GM11168 (cell line): ENCODE measurements around the gene CD86.
"Not testable (repeated sequence)": the region's sequence is repeated elsewhere in the genome, so short reads cannot be mapped to it uniquely, and the experiment has no call there.

Experiments used
- in situ Hi-C: fragments of 300-500 bp; cut with MboI; formaldehyde crosslinking; loops from one replicate; pipeline ENCODE4 v1.12.0; 2022; ENCODE audit warnings: low sequenced_read_pairs; ENCODE audit not compliant: unreplicated experiment

The CD86 gene, protein sequence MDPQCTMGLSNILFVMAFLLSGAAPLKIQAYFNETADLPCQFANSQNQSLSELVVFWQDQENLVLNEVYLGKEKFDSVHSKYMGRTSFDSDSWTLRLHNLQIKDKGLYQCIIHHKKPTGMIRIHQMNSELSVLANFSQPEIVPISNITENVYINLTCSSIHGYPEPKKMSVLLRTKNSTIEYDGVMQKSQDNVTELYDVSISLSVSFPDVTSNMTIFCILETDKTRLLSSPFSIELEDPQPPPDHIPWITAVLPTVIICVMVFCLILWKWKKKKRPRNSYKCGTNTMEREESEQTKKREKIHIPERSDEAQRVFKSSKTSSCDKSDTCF

DNA sequence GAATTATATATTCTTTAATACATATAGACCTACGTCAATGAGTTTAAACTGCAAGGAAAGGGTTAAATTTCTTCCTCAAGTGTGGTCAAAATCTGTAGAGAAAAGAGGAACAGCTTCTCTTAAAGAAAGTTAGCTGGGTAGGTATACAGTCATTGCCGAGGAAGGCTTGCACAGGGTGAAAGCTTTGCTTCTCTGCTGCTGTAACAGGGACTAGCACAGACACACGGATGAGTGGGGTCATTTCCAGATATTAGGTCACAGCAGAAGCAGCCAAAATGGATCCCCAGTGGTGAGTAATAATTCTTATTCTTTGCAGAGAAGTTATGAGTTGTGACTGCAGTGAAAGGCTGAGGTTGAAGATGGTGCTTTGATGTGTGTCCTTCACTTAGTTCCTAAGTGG, at the start of gene CD86:
Gene CD86, plus strand, starts transcription at position 148 of the 400 bp plus-strand sequence. Its CDS starts 128 bp downstream, at position 276.
- in situ Hi-C loops = no loop called here

GRCh38 chr3:122006267-122006666, 48.9 kb upstream of the CD86 start:
- in situ Hi-C loops = no loop called here

DNA sequence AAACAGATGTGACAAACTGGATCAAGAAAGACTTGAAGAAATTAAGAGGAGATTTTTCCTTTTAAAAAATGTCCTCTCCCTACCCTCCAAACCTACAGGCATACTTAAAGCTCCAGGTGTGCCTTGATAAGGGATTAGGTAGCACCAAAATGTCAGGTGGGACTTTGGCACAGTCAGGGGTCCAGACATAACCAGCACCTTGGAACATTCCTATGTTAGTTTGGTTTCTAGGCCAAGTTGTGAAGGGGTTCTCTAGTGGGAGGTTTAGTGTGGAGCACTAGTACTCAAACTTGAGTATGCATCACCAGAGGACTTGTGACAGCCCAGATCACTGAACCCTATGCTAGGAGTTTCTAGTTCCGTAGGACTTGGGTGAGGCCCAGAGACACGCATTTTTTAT, 47.0 kb upstream of the CD86 start:
- in situ Hi-C loops = no loop called here

DNA sequence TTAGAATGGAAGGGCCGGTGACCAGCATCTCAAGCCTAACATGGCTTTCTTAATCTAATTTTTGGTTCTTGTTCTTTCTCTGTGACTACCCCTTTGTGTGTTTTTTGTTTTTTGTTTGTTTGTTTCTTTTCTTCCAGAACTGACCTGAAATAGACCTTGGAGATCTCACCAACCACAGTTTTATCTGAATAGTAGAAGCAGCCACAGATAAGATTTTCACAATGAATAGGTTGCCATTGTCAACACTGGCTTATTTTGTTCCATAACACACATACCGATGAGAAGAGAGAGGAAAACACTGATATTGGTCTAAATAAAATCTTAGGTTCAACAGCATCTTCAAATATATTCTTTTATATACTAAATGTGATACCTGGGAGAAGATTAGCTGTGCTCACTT, 44.7 kb upstream of the CD86 start:
- in situ Hi-C loops = no loop called here

GRCh38 chr3:122011396-122011795, 43.8 kb upstream of the CD86 start:
- in situ Hi-C loops = no loop called here

GRCh38 chr3:122012821-122013220, 42.3 kb upstream of the CD86 start:
- in situ Hi-C loops = no loop called here

DNA sequence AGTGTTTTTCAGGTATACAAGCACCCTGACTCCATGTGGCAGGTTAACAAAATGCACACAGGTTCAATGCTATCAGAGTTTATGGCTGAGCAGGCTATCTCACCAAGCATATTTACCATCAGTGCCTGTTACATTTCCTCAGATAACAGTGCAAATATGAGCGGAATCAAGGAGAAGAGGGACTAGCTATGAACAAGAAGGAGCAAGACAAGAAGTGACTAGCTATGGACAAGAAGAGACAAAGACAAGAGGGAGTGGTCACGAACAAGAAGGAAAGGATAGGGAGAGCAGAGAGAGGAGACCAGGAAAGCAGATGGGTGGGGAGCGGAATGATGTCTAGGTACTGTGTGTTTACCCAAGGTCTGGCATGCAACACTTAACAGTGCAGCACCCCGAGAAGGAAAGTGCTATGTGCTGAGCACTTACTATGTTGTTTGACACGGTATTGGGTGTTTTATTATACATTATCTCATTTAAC, 41.7 kb upstream of the CD86 start:
- in situ Hi-C loops = no loop called here

DNA sequence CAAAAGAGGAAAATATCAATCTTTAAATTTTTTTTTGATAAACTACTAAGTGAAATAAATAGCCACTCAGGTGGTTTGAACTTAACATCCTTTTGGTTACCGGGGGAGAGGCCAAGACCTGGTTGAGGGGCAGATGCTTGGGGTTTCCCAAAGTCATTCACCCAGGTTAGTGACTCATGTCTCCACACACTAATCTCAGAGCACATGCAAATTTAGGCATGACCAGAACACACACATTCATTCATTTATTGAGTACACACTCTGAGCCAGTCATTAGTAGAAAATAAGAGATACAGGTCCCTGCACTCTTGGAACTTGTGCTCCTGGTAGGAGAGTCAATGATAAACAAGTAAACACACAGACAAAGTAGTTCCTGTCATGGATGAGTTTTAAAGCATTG, 40.4 kb upstream of the CD86 start:
- in situ Hi-C loops = loop anchor here (5.0 kb wide), 1 partner anchor 78 kb away; no protein-coding TSS in a partner anchor

DNA sequence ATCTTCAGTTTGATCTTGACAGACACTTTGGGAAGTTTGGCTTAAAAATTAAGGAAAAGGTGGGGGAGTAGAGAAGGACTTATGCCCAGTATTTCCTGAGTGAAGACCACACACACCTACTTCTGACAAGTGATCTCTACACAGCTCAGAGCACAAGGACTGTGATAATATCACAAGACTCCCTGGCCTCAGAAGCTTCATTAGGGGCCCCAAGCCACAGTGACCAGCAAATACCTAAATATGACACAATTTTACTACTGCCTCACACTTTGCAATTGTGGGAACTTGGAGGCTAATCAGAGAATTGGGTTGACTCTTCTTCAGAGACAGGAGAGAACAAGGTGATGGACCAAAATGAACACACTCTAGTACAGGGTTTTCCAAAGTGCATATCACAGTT, 35.7 kb upstream of the CD86 start:
- in situ Hi-C loops = loop anchor here (5.0 kb wide), 1 partner anchor 73 kb away; no protein-coding TSS in a partner anchor

GRCh38 chr3:122021037-122021436, 34.1 kb upstream of the CD86 start:
- in situ Hi-C loops = no loop called here

- in situ Hi-C loops = no loop called here
Measured at GRCh38 chr3:122021811-122022401, 33.3 kb upstream of the CD86 start, which contains the start of gene ILDR1. Gene ILDR1, minus strand, starts transcription at chr3:122022247. Its CDS starts 170 bp downstream, at chr3:122022077.

DNA sequence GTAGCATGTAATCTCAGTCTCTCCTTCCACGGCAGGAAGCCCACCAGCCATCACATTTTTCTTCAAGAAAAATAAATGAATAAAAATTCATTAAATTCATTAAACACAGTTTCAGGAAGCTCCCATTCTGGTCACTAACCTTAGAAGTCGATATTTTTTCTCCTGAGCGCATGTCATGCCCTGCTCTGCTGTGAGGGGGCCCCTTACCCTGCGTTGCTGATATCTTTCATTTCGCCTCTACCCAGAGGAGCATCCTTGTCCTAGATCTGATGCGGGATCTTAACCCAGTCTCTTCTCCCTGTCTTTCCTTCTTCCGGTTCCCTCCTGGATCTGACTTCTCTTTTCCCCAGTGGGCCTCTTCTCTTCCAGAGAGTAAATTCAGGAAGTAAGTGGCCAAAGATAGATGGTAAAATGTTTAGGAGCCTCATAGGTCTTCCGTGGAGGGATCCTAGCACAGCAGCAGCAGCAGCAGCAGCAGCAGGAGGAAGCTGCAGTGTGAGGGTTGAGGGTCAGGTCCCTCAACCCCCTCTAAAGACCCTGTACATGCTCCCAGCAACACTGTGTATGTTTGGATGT, 31.7 kb upstream of the CD86 start:
- in situ Hi-C loops = no loop called here

GRCh38 chr3:122024800-122025199, 30.4 kb upstream of the CD86 start:
- in situ Hi-C loops = no loop called here

DNA sequence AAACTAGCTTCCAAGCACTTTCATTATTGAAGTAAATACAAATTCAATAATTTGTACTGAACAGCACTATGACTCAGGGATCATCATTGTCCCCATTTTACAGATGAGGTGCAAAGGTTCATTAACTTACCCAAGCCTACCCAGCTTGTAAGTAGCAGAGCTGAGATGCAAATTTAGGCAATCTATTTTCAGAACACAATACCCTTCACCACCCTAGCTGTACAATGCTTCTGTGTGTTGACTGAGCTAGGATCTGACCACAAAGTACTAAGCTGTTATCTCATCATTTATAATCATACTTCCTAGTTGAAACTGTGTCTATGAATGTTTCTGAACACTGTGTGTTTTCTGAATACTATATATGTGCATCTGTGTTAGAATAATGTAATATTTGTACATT, 29.9 kb upstream of the CD86 start:
- in situ Hi-C loops = no loop called here

GRCh38 chr3:122030381-122031122, 24.6 kb upstream of the CD86 start:
- in situ Hi-C loops = no loop called here

DNA sequence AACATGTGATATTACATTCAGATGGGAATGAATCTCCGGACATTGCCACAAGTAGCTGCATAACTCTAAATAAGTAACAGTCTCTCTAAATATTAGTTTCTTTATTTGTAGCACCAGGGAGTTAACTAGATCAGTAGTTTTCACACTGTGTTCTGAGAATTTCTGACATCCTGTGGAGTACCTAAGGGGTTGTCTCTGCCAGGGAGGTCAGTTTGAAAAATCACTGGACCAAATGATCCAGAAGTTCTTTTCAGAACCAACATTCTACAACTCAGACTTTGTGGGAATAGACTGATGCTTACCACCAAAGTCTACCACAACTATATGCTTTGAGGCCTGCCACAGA, 24.1 kb upstream of the CD86 start:
- in situ Hi-C loops = no loop called here

- in situ Hi-C loops = no loop called here
Measured at GRCh38 chr3:122032531-122032930, 22.6 kb upstream of the CD86 start.

DNA sequence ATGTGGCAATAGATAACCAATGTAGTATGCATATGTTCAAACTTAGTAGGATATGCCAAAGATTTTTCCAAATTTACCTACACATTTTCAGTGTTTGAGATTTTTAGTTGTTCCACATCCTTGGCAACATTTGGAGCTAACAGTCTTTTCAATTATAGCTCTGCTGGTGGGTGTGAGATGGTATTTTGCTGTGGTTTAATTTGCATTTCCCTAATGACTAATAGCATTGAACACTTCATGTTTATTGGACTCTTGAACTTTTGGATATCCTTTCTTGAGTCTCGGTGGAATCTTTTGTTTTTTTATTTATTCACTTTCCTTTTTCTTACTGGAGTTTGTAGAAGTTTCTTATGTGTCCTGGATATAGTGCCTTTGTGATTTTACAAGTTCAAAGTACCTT, 22.1 kb upstream of the CD86 start:
- in situ Hi-C loops = no loop called here

DNA sequence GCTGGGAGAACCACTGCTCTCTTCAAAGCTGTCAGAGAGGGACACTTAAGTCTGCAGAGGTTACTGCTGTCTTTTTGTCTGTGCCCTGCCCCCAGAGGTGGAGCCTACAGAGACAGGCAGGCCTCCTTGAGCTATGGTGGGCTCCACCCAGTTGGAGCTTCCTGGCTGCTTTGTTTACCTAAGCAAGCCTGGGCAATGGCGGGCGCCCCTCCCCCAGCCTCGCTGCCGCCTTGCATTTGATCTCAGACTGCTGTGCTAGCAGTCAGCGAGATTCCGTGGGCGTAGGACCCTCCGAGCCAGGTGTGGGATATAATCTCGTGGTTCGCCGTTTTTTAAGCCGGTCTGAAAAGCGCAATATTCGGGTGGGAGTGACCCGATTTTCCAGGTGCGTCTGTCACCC, 7.9 kb upstream of the CD86 start:
- in situ Hi-C loops = not testable (repeated sequence)

DNA sequence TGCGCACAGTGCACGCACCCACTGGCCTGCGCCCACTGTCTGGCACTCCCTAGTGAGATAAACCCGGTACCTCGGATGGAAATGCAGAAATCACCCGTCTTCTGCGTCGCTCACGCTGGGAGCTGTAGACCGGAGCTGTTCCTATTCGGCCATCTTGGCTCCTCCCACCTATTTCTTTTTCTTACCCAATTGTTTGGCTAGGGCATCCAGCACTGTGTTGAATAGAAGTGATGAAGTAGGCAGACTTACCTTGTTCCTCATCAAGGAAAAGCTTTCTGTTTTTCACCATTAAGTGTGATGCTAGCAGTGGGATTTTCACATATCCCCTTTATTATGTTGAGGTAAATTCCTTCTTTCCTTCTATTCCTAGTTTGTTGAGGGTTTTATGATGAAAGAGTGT, 7.4 kb upstream of the CD86 start:
- in situ Hi-C loops = not testable (repeated sequence)

DNA sequence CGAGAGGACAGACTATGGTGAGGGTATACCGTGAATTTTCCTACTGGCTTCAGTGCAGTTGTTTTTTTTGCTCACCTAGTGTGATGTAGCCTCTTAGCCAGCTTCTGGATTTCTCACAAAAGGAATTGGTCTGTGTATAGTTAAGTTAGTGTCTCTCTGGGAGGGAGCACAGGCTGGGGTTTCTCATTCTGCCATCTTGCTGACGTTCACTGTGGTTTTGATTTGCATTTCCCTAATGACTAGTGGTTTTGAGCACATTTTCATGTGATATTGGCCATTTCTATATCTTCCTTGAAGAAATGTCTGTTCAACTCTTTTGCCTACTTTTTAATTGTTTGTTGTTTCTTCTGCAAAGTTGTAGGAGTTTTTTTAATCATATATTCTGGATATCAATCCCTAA, 2.2 kb upstream of the CD86 start:
- in situ Hi-C loops = no loop called here
